Calu3 (cell line): ENCODE data around the gene BICDL1. TPM values are rescaled to one million over a fixed set of nuclear protein-coding genes. Genes with fewer than 3 reads are reported as not detected.

Experiments
- BruUV-seq: library from RNA; stranded (reverse); fragments of 400-500 nt; replicated peaks from 2 replicates; lab custom pipeline; 2021; lab: Mats Ljungman, UMichigan
- CTCF ChIA-PET: fragments of 300-600 bp; sonication (Branson Sonifier 250); formaldehyde crosslinking; loops from one replicate; lab custom pipeline; 2022; ENCODE audit warnings: antibody characterized with exemption; lab: Charles Lee
- DNase-seq: peaks from one replicate; pipeline ENCODE4 v3.0.0; 2022
- H3K27ac Mint-ChIP-seq: one replicate; pipeline ENCODE4 v1.8.0; 2022; ENCODE audit warnings: mixed read lengths; ENCODE audit not compliant: unreplicated experiment
- H3K27me3 Mint-ChIP-seq: one replicate; pipeline ENCODE4 v1.8.0; 2022; ENCODE audit warnings: mixed read lengths; ENCODE audit not compliant: unreplicated experiment
- H3K36me3 Mint-ChIP-seq: one replicate; pipeline ENCODE4 v1.8.0; 2022; ENCODE audit warnings: mild to moderate bottlenecking, moderate library complexity, mixed read lengths; ENCODE audit not compliant: insufficient read depth, unreplicated experiment
- H3K4me1 Mint-ChIP-seq: one replicate; pipeline ENCODE4 v1.8.0; 2022; ENCODE audit warnings: mild to moderate bottlenecking, low read depth, mixed read lengths; ENCODE audit not compliant: unreplicated experiment
- H3K4me3 Mint-ChIP-seq: one replicate; pipeline ENCODE4 v1.8.0; 2022; ENCODE audit warnings: mild to moderate bottlenecking, low read depth, moderate library complexity, mixed read lengths; ENCODE audit not compliant: unreplicated experiment
- H3K9me3 Mint-ChIP-seq: one replicate; pipeline ENCODE4 v1.8.0; 2022; ENCODE audit warnings: low read depth, mixed read lengths; ENCODE audit not compliant: unreplicated experiment
- CTCF ChIP-seq: fragments of 200-600 bp; IDR thresholded peaks from one replicate; pipeline ENCODE4 v1.8.0; 2022; ENCODE audit warnings: antibody characterized with exemption; ENCODE audit not compliant: unreplicated experiment
- intact Hi-C: fragments of 100-400 bp; cut with micrococcal nuclease; formaldehyde crosslinking; loops from one replicate; pipeline ENCODE4 v1.10.0; 2022; ENCODE audit not compliant: unreplicated experiment
- total RNA-seq: library from RNA; stranded (reverse); gene quantifications from 2 replicates; pipeline ENCODE4 v1.2.3, GENCODE V29; 2022

BICDL1 gene
- total RNA-seq, 1 experiment from 2014 or later = 25.7 TPM

- BruUV-seq = no TSS peak
- no peaks in the 10 kb centered on the region for H3K4me1 Mint-ChIP-seq
- intact Hi-C loops = no loop called here
- H3K27ac Mint-ChIP-seq = no peak overlapping the region
- no peaks in the 10 kb centered on the region for H3K27me3 Mint-ChIP-seq
- no peak for TF ChIP-seq CTCF
- peaks cover 15% of the 10 kb centered on the region for H3K9me3 Mint-ChIP-seq
- no peak overlapping the region for H3K4me3 Mint-ChIP-seq
- DNase-seq = no peak
- peaks cover 1% of the 10 kb centered on the region for H3K36me3 Mint-ChIP-seq
- CTCF ChIA-PET = no interaction called here
Measured at GRCh38 chr12:119957135-119957534, 31.9 kb upstream of the BICDL1 start.

GRCh38 chr12:119959435-119959834, 29.6 kb upstream of the BICDL1 start:
- no peak overlapping the region for H3K4me3 Mint-ChIP-seq
- TF ChIP-seq CTCF = no peak
- no peak overlapping the region for H3K27ac Mint-ChIP-seq
- no TSS peak for BruUV-seq
- H3K36me3 Mint-ChIP-seq = peaks cover 4% of the 10 kb centered on the region
- H3K4me1 Mint-ChIP-seq = no peaks in the 10 kb centered on the region
- CTCF ChIA-PET = no interaction called here
- intact Hi-C loops = no loop called here
- no peak for DNase-seq
- H3K9me3 Mint-ChIP-seq = peaks cover 15% of the 10 kb centered on the region
- no peaks in the 10 kb centered on the region for H3K27me3 Mint-ChIP-seq

GRCh38 chr12:119964123-119964522, 24.9 kb upstream of the BICDL1 start:
- no peak for TF ChIP-seq CTCF
- H3K9me3 Mint-ChIP-seq = no peaks in the 10 kb centered on the region
- intact Hi-C loops = no loop called here
- CTCF ChIA-PET = no interaction called here
- H3K36me3 Mint-ChIP-seq = peaks cover 4% of the 10 kb centered on the region
- DNase-seq = no peak
- no peak overlapping the region for H3K27ac Mint-ChIP-seq
- no peak overlapping the region for H3K4me3 Mint-ChIP-seq
- no peaks in the 10 kb centered on the region for H3K4me1 Mint-ChIP-seq
- no TSS peak for BruUV-seq
- H3K27me3 Mint-ChIP-seq = no peaks in the 10 kb centered on the region

GRCh38 chr12:119964929-119965328, 24.1 kb upstream of the BICDL1 start:
- intact Hi-C loops = no loop called here
- DNase-seq = no peak
- no peak overlapping the region for H3K27ac Mint-ChIP-seq

More at GRCh38 chr12:119964929-119965328, 24.1 kb upstream of the BICDL1 start:
- Mint-ChIP-seq H3K27me3 (no peaks in the 10 kb centered on the region), H3K4me3 (no peak overlapping the region), H3K36me3 (peaks cover 4% of the 10 kb centered on the region), H3K9me3 (no peaks in the 10 kb centered on the region), H3K4me1 (no peaks in the 10 kb centered on the region)
- no TSS peak for BruUV-seq
- no peak for TF ChIP-seq CTCF
- CTCF ChIA-PET = no interaction called here
